MG63 (cell line): ENCODE results near the gene HMCN2. TPM values are rescaled to one million over a fixed set of nuclear protein-coding genes. Genes with fewer than 3 reads are reported as not detected.
"Not testable (repeated sequence)": the region's sequence is repeated elsewhere in the genome, so short reads cannot be mapped to it uniquely, and the experiment has no call there.

ENCODE experiments used
- DNase-seq: peaks from one replicate; pipeline ENCODE4 v3.0.0-alpha.2; 2020
- H3K27me3 ChIP-seq: fragments of 250-450 bp; sonication (Bioruptor Pico); 2 replicates; pipeline ENCODE4 v1.5.1; 2020; ENCODE audit warnings: mild to moderate bottlenecking, moderate library complexity
- H3K36me3 ChIP-seq: fragments of 250-450 bp; sonication (Bioruptor Pico); 2 replicates; pipeline ENCODE4 v1.5.1; 2020; ENCODE audit warnings: mild to moderate bottlenecking, moderate library complexity
- H3K4me3 ChIP-seq: fragments of 250-450 bp; sonication (Bioruptor Pico); 2 replicates; pipeline ENCODE4 v1.5.1; 2020; ENCODE audit warnings: mild to moderate bottlenecking, moderate library complexity
- H3K9me3 ChIP-seq: fragments of 250-450 bp; sonication (Bioruptor Pico); 2 replicates; pipeline ENCODE4 v1.5.1; 2020; ENCODE audit warnings: mild to moderate bottlenecking, moderate library complexity
- total RNA-seq: library from RNA; depleted of rRNA; stranded (reverse); fragments of >200 nt; shearing (Covaris generic); gene quantifications from 2 replicates; pipeline ENCODE4 v1.2.3, GENCODE V29; 2014; ENCODE audit warnings: low replicate concordance

Gene HMCN2
- total RNA-seq, 1 experiment from 2014 or later = 0.20 TPM

DNA sequence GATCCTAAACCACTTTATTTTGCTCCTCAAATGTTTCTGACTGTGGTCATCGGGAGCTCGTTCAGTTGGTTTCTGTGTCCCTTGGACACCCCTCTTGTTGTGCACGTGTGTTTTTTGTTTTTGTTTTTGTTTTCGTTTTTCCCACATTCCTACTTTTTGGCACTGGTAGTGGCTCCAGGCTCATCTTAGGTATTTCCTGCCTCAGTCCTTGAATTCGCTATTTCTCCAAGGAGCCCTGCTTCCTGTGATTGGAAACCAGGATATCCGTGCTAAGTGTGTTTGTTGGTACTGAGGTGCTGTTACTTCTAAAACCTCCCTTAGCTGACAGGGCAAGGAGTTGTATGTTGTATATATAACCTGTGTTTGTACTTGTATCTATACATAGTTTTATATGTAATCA is 5.9 kb downstream of the HMCN2 start:
- H3K9me3 ChIP-seq = no peaks in the 10 kb centered on the region
- DNase-seq = no peak

DNA sequence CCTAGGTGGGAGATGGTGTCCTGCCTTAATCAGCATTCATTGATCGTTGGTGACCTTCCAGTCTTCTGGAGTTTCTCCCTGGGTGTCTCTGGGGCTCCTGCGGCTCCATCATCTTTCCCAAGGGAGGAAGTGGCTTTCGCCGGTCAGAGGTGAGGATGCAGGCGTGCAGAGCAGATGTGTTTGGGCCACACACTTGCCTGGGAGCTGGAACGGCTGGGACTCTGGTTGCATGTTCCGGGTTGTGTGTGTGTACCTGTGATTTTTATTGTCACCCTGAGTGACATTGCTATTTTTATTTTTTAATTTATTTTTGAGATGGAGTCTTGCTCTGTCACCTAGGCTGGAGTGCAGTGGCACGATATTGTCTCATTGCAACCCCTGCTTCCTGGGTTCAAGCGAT is 9.6 kb downstream of the HMCN2 start:
- DNase-seq = no peak
- no peaks in the 10 kb centered on the region for H3K27me3 ChIP-seq
- no peaks in the 10 kb centered on the region for H3K36me3 ChIP-seq
- H3K4me3 ChIP-seq = no peak overlapping the region
- H3K9me3 ChIP-seq = no peaks in the 10 kb centered on the region

More for the DNA sequence above, 5.9 kb downstream of the HMCN2 start:
- H3K27me3 ChIP-seq = peaks cover 2% of the 10 kb centered on the region; the same call in 1 of the 2 replicates
- no peak overlapping the region for H3K4me3 ChIP-seq
- no peaks in the 10 kb centered on the region for H3K36me3 ChIP-seq

DNA sequence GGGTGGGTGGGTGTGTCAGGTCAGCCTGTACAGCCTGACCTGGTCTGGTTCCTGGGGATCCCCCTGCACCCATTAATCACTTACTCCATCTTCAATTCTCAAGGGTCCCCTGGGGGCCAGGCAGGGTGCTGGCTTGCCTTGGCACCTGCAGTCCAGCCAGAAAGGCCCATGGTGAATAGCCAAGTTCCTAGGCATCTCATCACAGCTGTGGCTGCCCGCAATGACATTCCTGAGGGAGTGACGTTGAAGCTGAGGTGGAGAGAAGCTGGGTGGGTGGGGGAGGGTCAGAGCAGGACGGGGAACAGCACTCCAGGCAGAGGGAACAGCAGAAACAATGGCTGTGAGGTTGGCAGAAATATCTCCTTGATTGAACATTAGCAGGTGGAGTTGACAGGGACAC is 10.6 kb downstream of the HMCN2 start:
- Histone ChIP-seq H3K27me3 (no peaks in the 10 kb centered on the region), H3K9me3 (no peaks in the 10 kb centered on the region), H3K36me3 (no peaks in the 10 kb centered on the region), H3K4me3 (no peak overlapping the region)
- no peak for DNase-seq

DNA sequence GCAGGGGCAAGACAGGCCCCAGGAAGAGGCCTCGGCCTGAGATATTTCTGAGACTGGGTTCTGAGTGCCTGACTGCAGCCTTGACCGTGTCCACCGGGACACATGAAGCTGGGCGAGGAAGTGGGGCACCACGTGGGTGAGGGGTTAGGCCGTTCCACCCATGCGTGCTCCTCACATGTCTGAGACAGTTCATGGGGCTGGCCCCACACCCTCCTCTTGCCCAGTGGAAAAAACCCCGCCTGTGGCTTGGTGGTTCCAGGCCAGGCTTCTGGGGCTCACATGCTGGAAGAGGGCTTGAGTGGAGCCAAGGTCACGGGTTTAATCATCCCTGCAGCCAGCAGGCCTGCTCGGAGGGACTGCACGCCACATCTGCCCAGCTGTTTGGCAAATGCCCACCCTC is 11.4 kb downstream of the HMCN2 start:
- no peak overlapping the region for H3K4me3 ChIP-seq
- no peak for DNase-seq
- no peaks in the 10 kb centered on the region for H3K9me3 ChIP-seq
- no peaks in the 10 kb centered on the region for H3K36me3 ChIP-seq
- no peaks in the 10 kb centered on the region for H3K27me3 ChIP-seq

DNA sequence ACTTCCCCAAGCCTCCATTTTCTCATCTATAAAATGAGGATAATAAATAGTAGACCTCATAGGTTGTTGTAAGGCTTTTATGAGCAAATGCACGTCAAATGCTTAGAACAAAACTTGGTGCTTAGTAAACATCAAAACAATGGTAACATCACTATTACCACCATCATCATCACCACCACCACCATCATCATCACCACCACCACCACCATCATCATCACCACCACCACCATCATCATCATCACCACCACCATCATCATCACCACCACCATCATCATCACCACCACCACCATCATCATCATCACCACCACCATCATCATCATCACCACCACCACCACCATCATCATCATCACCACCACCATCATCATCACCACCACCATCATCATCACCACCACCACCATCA is 12.0 kb downstream of the HMCN2 start:
- not testable (repeated sequence) for DNase-seq, H3K9me3 ChIP-seq, H3K4me3 ChIP-seq, H3K36me3 ChIP-seq, H3K27me3 ChIP-seq

DNA sequence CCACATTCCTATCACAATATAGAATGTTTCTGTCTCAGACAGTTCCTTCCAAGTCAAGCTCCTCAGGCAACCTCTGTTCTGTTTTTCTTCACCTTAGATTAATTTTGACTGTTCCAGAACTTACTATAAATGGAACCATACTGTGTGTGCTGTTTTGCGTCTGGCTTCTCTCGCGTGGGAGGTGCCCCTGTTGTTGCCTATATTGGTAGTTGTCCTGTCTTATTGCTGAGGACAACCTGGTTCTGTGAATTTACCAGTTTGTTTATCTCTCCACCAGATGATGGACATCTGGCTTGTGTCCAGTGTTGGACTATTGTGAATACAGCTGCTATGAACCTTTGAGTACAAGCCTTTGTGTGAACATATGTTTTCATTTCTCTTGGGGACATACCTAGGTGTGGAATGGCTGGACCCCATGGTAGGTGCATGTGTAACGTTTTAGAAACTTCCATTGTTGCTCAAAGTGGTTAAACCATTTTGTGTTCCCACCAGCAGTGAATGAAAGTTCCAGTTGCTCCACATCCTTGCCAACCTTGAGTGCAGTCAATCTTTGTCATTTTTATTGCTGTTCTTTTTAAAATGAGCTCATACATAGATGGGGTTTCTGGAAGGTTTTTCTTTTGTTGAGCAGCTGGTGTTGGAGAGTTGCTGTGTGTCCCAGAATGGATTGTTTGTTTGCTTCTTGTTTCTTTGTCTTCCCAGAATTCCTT is 18.1 kb downstream of the HMCN2 start:
- H3K9me3 ChIP-seq = no peaks in the 10 kb centered on the region
- no peak overlapping the region for H3K4me3 ChIP-seq
- H3K27me3 ChIP-seq = peaks cover 2% of the 10 kb centered on the region; the same call in 1 of the 2 replicates
- no peak for DNase-seq
- no peaks in the 10 kb centered on the region for H3K36me3 ChIP-seq

DNA sequence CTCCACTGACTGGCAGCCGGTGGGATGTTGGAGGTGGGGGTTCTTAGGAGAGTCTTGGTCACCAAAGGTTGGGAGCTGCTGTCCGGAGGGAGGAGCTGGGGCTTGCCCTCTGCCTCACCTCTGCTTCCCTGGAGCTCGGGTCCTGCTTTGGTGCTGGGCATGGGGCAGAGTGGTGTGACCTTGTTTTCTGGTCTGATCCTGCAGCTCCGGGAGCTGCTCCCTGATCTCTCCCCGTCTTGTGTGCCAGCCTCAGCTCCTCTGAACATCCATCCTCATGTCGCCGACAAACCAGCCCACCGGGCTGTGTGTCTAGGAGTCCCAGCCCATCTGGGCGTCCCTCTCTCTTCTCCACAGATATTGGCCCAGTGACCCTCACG is 18.7 kb downstream of the HMCN2 start:
- no peak for DNase-seq
- no peak overlapping the region for H3K4me3 ChIP-seq
- H3K9me3 ChIP-seq = no peaks in the 10 kb centered on the region
- peaks cover 5% of the 10 kb centered on the region for H3K27me3 ChIP-seq
- no peaks in the 10 kb centered on the region for H3K36me3 ChIP-seq

DNA sequence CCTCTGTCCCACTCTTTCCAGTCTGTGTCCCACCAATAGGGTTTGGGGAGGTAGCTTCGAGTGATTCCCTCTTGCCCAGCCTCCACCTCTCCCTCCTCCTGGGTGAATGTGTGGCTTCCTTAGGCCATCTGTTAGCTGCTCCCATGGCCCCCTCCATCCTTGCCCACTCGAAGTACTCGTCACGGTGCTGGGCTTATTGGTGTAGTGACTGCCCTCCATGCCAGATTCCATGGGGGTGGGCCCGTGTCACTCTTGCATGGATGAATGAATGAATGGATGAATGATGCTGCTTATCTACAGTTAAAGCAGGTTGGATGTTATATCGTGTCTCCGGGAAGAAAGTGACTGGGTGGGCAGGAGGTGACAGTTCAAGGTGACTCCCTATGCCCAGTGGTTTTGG is 19.1 kb downstream of the HMCN2 start:
- Histone ChIP-seq H3K27me3 (peaks cover 8% of the 10 kb centered on the region), H3K4me3 (no peak overlapping the region), H3K9me3 (no peaks in the 10 kb centered on the region), H3K36me3 (no peaks in the 10 kb centered on the region)
- no peak for DNase-seq

DNA sequence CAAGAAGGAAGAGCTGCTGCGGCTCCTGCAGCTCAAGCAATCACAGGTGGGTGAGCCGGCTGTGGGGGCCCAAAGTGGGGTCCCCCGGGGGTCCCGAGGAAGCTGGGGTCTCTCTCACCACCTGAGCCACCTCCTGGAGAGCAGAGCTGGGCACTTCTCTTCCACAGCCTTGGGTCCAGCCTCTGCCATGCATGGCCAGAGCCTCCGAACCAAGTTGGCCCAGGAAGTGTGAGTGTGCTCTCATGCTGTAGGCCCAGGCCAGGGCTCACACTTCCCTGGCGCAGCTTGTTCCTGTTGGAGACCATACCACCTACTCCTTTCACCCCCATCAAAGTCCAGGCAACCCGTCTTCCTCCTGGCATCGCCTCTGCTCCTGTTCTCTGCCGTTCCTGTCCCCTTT is 19.7 kb downstream of the HMCN2 start:
- H3K27me3 ChIP-seq = peaks cover 13% of the 10 kb centered on the region
- H3K9me3 ChIP-seq = no peaks in the 10 kb centered on the region
- no peak for DNase-seq
- no peak overlapping the region for H3K4me3 ChIP-seq
- H3K36me3 ChIP-seq = no peaks in the 10 kb centered on the region

DNA sequence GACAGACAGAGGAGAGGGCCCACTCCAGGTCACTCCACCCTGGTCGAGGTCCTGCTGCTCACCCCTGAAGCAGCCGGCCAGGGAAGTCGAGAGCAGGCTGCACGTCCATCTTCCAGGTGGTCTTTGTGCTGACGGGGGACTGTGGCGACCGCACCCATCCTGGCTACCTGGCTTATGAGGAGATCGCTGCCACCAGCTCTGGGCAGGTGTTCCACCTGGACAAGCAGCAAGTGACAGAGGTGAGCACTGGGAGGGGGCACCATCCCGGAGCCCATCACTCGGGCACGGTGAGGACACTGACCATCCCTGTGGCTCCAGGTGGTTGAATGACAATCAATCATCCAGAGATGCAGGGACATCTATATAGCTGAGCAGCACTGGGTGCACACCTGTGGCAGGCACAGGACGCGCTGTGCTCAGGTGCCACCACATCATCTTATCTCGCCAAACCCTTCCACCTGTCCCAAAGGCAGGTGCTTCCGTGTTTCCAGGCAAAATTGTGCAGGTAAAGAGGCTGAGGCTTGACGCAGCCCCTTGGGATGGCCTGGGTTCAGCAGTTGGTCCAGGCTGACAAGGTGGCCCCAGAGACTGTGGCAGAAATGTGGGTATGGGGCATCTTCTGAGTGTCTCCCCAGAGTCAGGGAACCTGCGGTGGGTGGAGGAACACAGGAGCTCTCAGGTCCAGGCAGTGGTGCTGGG is 20.7 kb downstream of the HMCN2 start:
- no peaks in the 10 kb centered on the region for H3K36me3 ChIP-seq
- H3K4me3 ChIP-seq = no peak overlapping the region
- H3K27me3 ChIP-seq = peaks cover 22% of the 10 kb centered on the region
- H3K9me3 ChIP-seq = no peaks in the 10 kb centered on the region
- no peak for DNase-seq

DNA sequence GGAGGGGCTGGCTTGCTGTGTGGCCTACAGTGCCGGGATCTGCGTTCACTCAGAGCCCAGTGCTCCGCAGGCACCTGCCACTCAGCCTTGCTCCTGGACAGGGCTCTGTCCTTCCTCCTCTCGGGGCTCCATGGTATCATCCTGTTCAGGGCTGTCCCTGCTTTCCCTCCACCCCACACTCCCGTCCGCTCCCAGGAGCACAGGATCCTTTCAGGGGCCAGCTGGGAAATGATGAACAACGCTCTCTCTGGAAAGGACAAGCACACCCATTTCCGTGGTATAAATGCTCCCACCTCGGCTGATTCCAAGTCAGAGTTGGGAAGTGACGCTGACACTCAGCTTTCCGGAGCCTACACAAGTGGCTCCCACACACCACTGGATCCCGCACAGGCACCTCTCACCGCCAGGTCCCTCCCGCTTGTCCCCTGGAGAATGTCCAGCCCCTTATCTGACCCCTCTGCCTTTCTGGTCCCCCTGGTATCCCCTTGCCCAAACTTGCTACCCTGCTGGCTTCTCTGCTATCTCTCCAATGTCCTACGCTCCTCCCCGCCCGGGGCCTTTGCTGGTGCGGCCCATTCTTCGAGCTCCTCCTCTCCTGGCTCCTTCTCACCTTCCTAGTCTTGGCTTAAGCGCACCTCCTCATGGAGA is 21.3 kb downstream of the HMCN2 start:
- Histone ChIP-seq H3K4me3 (no peak overlapping the region), H3K36me3 (no peaks in the 10 kb centered on the region), H3K9me3 (no peaks in the 10 kb centered on the region), H3K27me3 (peaks cover 27% of the 10 kb centered on the region)
- no peak for DNase-seq

DNA sequence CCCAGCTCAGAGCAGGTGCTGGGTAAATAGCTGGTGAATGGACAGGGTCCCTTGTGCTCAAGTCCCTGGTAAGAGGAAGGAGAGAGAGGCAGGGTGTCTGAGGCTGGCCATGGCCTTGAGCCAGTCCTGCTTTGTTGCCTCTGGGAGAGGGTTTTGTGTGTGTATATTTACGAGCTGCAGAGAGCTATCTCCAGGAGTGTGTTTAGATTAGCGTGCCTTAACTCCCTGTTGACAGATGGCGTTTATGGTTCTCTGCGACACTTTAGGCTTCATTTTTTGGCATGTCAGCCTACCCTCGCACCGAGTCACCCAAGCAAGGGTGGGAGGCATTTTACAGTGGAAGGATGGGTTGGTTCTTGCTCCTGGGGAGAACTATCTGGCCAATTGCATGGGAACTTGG is 22.2 kb downstream of the HMCN2 start:
- H3K9me3 ChIP-seq = no peaks in the 10 kb centered on the region
- DNase-seq = no peak
- no peaks in the 10 kb centered on the region for H3K36me3 ChIP-seq
- peaks cover 30% of the 10 kb centered on the region for H3K27me3 ChIP-seq
- no peak overlapping the region for H3K4me3 ChIP-seq

DNA sequence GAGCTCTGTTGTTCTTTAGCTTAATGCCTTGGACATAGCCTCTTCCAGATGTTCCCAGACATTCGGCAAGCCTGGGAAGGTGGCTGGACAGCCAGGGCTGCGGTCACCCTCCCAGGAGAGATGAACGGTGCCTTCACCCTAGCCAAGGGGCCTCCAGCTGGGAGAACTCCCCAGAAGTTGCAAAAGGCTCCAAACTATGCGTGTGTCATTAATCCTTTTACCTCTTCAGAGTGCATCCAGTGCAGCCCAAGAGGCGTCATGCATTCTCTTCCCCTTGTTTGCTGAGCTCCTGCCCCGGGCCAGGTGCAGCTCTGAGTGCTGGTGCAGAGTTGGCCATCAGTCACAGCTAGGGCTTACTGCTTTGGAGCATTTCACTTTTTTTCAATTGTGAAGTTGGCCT is 22.8 kb downstream of the HMCN2 start:
- Histone ChIP-seq H3K27me3 (peaks cover 34% of the 10 kb centered on the region), H3K36me3 (no peaks in the 10 kb centered on the region), H3K9me3 (no peaks in the 10 kb centered on the region), H3K4me3 (no peak overlapping the region)
- DNase-seq = no peak

DNA sequence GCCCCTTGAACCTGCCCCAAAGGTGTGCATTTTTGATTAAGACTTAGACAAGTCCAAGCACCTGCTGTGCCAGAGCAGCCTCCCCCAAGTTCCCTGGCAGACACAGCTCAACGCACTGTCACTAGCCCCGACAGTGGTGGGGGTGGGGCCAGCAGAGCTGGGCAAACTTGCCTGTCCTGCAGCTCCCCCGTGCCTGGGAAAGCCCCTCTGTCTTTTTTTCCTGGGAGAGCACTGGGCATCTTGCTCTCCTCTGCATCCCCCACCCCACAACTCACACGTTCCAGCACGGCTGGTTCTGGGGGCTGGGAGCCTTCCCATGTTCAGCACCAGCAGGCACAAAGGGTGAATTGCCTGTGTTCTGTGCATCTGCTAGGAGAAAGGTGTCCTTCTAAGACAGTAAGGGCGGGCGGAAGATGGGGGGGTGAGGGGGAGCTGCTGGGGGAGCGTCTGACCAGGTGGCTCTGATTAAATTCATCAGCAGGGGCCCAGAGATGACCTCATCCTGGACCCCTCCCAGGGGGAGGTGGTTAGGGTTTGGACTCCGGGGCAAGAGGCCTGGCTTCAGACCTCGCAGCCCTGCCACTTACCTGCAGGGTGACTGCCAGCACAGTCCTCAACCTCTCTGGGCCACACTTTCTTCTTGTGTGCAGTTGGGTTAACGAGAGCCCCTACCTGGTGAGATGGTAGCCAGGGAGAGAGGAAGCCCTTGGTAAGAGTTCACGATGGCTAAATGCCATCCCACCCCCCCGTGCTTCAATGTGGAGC is 23.5 kb downstream of the HMCN2 start:
- Histone ChIP-seq H3K4me3 (no peak overlapping the region), H3K36me3 (no peaks in the 10 kb centered on the region), H3K9me3 (no peaks in the 10 kb centered on the region), H3K27me3 (peaks cover 37% of the 10 kb centered on the region)
- no peak for DNase-seq

DNA sequence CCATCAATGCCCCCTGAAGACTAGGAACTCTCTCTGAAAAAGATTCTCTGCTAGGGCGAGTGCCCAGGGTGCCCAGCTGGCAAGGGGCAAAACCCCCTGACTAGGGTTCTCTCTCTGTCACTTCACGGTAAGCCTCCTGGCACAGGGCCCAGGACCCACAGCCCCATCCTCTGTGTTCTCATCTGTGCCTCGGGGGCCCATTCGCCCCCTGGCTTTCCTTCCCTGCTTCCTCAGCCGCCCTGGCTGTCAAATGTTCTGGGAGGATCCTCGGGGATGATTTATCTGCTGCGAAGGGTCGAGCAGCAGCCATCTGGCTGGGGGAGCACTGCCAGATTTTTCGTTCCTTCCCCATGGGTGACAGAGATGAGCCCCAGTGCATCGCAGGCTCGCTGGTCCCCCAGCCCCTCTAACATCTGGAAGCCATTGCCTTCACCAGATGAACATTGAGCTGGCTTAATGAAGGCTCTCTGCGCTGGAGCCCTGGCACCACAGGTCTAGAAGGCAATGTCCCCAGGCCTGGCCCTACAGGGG is 24.2 kb downstream of the HMCN2 start:
- Histone ChIP-seq H3K9me3 (no peaks in the 10 kb centered on the region), H3K4me3 (no peak overlapping the region), H3K27me3 (peaks cover 37% of the 10 kb centered on the region), H3K36me3 (no peaks in the 10 kb centered on the region)
- DNase-seq = no peak

DNA sequence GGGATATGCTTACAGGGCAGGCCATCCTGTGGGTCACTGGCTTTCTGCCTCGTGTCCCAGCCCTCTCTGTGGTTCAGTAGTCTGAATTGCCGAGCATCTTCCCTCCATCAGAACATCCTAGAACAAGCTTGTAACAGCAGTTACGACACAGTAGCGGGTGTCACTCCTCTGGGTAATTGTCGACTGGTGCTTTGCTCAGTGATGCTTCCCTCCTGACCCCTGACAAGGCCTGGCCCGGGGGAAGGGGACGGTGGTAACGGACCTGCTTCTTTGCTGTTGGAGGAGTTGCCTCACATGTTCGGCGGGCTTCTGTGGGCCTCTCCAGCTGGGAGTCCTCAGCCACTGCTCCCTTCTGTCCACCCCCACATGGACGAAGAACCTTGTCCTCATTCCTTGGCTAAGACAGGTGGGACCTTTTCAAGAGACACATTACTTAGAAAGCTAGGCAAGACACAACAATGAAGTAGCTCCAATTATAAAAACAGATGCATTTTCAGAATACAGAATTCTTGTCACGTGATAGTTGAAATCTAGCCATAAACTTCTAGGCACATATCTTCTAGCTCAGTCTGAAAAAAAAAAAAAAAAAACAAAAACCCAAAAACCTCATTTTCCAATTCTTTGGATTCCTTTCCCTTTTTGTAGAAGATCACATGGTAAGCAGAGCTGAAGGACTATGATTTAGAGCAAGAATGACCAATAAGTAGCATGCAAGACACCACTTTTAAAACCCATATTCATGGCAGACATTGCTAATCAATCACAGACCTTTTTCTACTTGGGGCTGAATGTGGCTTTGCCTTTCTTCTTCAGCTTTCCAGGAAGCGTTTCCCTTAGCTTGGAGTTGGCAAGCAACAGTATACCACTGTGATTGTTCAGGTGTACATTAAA is 25.0 kb downstream of the HMCN2 start:
- Histone ChIP-seq H3K9me3 (no peaks in the 10 kb centered on the region), H3K4me3 (no peak overlapping the region), H3K36me3 (no peaks in the 10 kb centered on the region), H3K27me3 (peaks cover 37% of the 10 kb centered on the region)
- no peak for DNase-seq
